WTC11 (cell line): Measurements from ENCODE around the gene VDR. TPM values are rescaled to one million over a fixed set of nuclear protein-coding genes. Genes with fewer than 3 reads are reported as not detected.

Experiments
- ATAC-seq: fragments of 200-7000 bp; cut with Tn5 transposase; 2 replicates; pipeline ENCODE4 v1.10.0; 2021; ENCODE audit warnings: mild to moderate bottlenecking, moderate library complexity
- CTCF ChIA-PET: fragments of 300-600 bp; sonication (Branson Sonifier 250); formaldehyde crosslinking; loops from one replicate; lab custom pipeline; 2021; ENCODE audit warnings: antibody characterized with exemption; lab: Charles Lee
- POLR2A ChIA-PET: fragments of 350-600 bp; sonication (Branson Sonifier 250); formaldehyde crosslinking; loops from one replicate; lab custom pipeline; 2021; ENCODE audit warnings: antibody characterized with exemption; lab: Charles Lee
- DNase-seq: peaks from one replicate; pipeline ENCODE4 v3.0.0; 2021; ENCODE audit warnings: low spot score
- H3K27ac Mint-ChIP-seq: 2 replicates; pipeline ENCODE4 v1.8.0; 2021; ENCODE audit warnings: mixed read lengths
- H3K27me3 Mint-ChIP-seq: 2 replicates; pipeline ENCODE4 v1.8.0; 2021; ENCODE audit warnings: low read depth, mild to moderate bottlenecking, moderate library complexity, mixed read lengths
- H3K36me3 Mint-ChIP-seq: 2 replicates; pipeline ENCODE4 v1.8.0; 2021; ENCODE audit warnings: mixed read lengths
- H3K4me1 Mint-ChIP-seq: 2 replicates; pipeline ENCODE4 v1.8.0; 2022; ENCODE audit warnings: mixed read lengths
- H3K4me3 Mint-ChIP-seq: 2 replicates; pipeline ENCODE4 v1.8.0; 2021; ENCODE audit warnings: mild to moderate bottlenecking, moderate library complexity, mixed read lengths
- H3K9me3 Mint-ChIP-seq: 2 replicates; pipeline ENCODE4 v1.8.0; 2021; ENCODE audit warnings: mixed read lengths
- ARID4B ChIP-seq: sonication (generic); formaldehyde crosslinking; IDR thresholded peaks from 2 replicates; pipeline ENCODE4 v1.8.0; 2023; ENCODE audit warnings: missing genetic modification reagents, mild to moderate bottlenecking, borderline replicate concordance
- CBFB ChIP-seq: sonication (generic); formaldehyde crosslinking; IDR thresholded peaks from 2 replicates; pipeline ENCODE4 v1.8.1; 2022; ENCODE audit warnings: mild to moderate bottlenecking, low read depth, missing genetic modification reagents
- E2F1 ChIP-seq: sonication (generic); formaldehyde crosslinking; IDR thresholded peaks from 2 replicates; pipeline ENCODE4 v1.8.0; 2022; ENCODE audit warnings: mild to moderate bottlenecking, missing genetic modification reagents
- GABPB1 ChIP-seq: sonication (generic); formaldehyde crosslinking; IDR thresholded peaks from 2 replicates; pipeline ENCODE4 v1.8.1; 2023; ENCODE audit warnings: mild to moderate bottlenecking, missing genetic modification reagents
- GRHL2 ChIP-seq: fragments of 250-450 bp; sonication (Bioruptor Pico); IDR thresholded peaks from 2 replicates; pipeline ENCODE4 v1.8.0; 2022; ENCODE audit warnings: mild to moderate bottlenecking, moderate library complexity; ENCODE audit not compliant: insufficient replicate concordance, severe bottlenecking
- HMGXB4 ChIP-seq: sonication (generic); formaldehyde crosslinking; IDR thresholded peaks from 2 replicates; pipeline ENCODE4 v1.8.1; 2023; ENCODE audit warnings: mild to moderate bottlenecking, moderate library complexity, missing genetic modification reagents
- JAZF1 ChIP-seq: fragments of 250-450 bp; sonication (Bioruptor Pico); IDR thresholded peaks from 2 replicates; pipeline ENCODE4 v1.9.0; 2021; ENCODE audit warnings: moderate library complexity, mild to moderate bottlenecking, inconsistent platforms
- OVOL2 ChIP-seq: fragments of 250-450 bp; sonication (Bioruptor Pico); IDR thresholded peaks from 2 replicates; pipeline ENCODE4 v1.9.0; 2021; ENCODE audit warnings: mild to moderate bottlenecking, borderline replicate concordance
- PRRX2 ChIP-seq: fragments of 250-450 bp; sonication (Bioruptor Pico); IDR thresholded peaks from 2 replicates; pipeline ENCODE4 v1.8.0; 2021; ENCODE audit warnings: mild to moderate bottlenecking
- TCF7 ChIP-seq: sonication (generic); formaldehyde crosslinking; IDR thresholded peaks from 2 replicates; pipeline ENCODE4 v1.8.0; 2022; ENCODE audit warnings: mild to moderate bottlenecking, low read depth, missing genetic modification reagents, moderate library complexity
- TEAD4 ChIP-seq: sonication (generic); formaldehyde crosslinking; IDR thresholded peaks from 2 replicates; pipeline ENCODE4 v1.8.0; 2022; ENCODE audit warnings: mild to moderate bottlenecking, missing genetic modification reagents
- USF2 ChIP-seq: sonication (generic); formaldehyde crosslinking; IDR thresholded peaks from 2 replicates; pipeline ENCODE4 v1.8.1; 2023; ENCODE audit warnings: mild to moderate bottlenecking, missing genetic modification reagents, moderate library complexity
- ZNF232 ChIP-seq: sonication (generic); formaldehyde crosslinking; IDR thresholded peaks from 2 replicates; pipeline ENCODE4 v1.8.0; 2022; ENCODE audit warnings: mild to moderate bottlenecking, missing genetic modification reagents
- ZNF281 ChIP-seq: sonication (generic); formaldehyde crosslinking; IDR thresholded peaks from 2 replicates; pipeline ENCODE4 v1.8.0; 2023; ENCODE audit warnings: mild to moderate bottlenecking, missing genetic modification reagents
- ZNF512 ChIP-seq: sonication (generic); formaldehyde crosslinking; IDR thresholded peaks from 2 replicates; pipeline ENCODE4 v1.8.1; 2022; ENCODE audit warnings: missing genetic modification reagents, borderline replicate concordance
- total RNA-seq: library from RNA; stranded (reverse); gene quantifications from 3 replicates; pipeline ENCODE4 v1.2.3, GENCODE V29; 2021

Gene VDR
- total RNA-seq, 1 experiment from 2014 or later, result 1.3 TPM

- POLR2A ChIA-PET, result no interaction called here
- H3K27me3 Mint-ChIP-seq, result peaks cover 61% of the 10 kb centered on the region
- no peaks in the 10 kb centered on the region for H3K36me3 Mint-ChIP-seq
Observed at GRCh38 chr12:47909839-47910465, 5.2 kb upstream of the VDR start.

GRCh38 chr12:47908738-47909137 lies 3.9 kb upstream of the VDR start:
- DNase-seq (no peak), ATAC-seq (no peak)
- H3K27me3 Mint-ChIP-seq, result peaks cover 67% of the 10 kb centered on the region
- H3K36me3 Mint-ChIP-seq, result no peaks in the 10 kb centered on the region
- POLR2A ChIA-PET, result no interaction called here
- no peak overlapping the region for H3K27ac Mint-ChIP-seq
- H3K9me3 Mint-ChIP-seq, result no peaks in the 10 kb centered on the region
- TF ChIP-seq PRRX2 (CRISPR knock-in tag), result no peak
- TF ChIP-seq, all 79 proteins: peak for 0
- Mint-ChIP-seq H3K4me3 (no peak overlapping the region), H3K4me1 (peaks cover 10% of the 10 kb centered on the region)
- CTCF ChIA-PET, result interaction anchor here (0.7 to 2.4 kb wide), 2 partner anchors 33 to 41 kb away, joined by 3 to 5 read pairs; no protein-coding TSS in a partner anchor

More at GRCh38 chr12:47909839-47910465, 5.2 kb upstream of the VDR start:
- ATAC-seq (no peak), DNase-seq (no peak)
- peaks cover 5% of the 10 kb centered on the region for H3K9me3 Mint-ChIP-seq
- H3K27ac Mint-ChIP-seq, result no peak overlapping the region
- peaks cover 5% of the 10 kb centered on the region; the same call in 1 of the 2 replicates for H3K4me1 Mint-ChIP-seq
- H3K4me3 Mint-ChIP-seq, result no peak overlapping the region
- CTCF ChIA-PET, result interaction anchor here (0.7 to 2.4 kb wide), 2 partner anchors 32 kb away, joined by 5 read pairs; no protein-coding TSS in a partner anchor
- TF ChIP-seq USF2 (CRISPR knock-in tag) (no peak), GABPB1 (CRISPR knock-in tag) (0 out of 2 replicates have a peak, but pooled peaks have one; percentile 13)

GRCh38 chr12:47907851-47908454 lies 3.2 kb upstream of the VDR start:
- Mint-ChIP-seq H3K4me3 (no peak overlapping the region), H3K9me3 (no peaks in the 10 kb centered on the region), H3K4me1 (peaks cover 14% of the 10 kb centered on the region), H3K36me3 (no peaks in the 10 kb centered on the region), H3K27ac (no peak overlapping the region), H3K27me3 (peaks cover 71% of the 10 kb centered on the region)
- POLR2A ChIA-PET, result no interaction called here
- CTCF ChIA-PET, result interaction anchor here (0.7 to 2.4 kb wide), 2 partner anchors 34 to 42 kb away, joined by 3 to 5 read pairs; no protein-coding TSS in a partner anchor
- ATAC-seq (no peak), DNase-seq (no peak)
- TF ChIP-seq USF2 (CRISPR knock-in tag), result no peak
- TF ChIP-seq ZNF512 (CRISPR knock-in tag), result no peak
- no peak for TF ChIP-seq GRHL2 (CRISPR knock-in tag)
- no peak for TF ChIP-seq E2F1 (CRISPR knock-in tag)
- no peak for TF ChIP-seq OVOL2 (CRISPR knock-in tag)
- TF ChIP-seq ARID4B, result no peak
- TF ChIP-seq CBFB (CRISPR knock-in tag), result no peak
- TF ChIP-seq JAZF1 (CRISPR knock-in tag), result no peak
- TF ChIP-seq ZNF281 (CRISPR knock-in tag), result no peak
- no peak for TF ChIP-seq ZNF232 (CRISPR knock-in tag)
- TF ChIP-seq TEAD4 (CRISPR knock-in tag), result no peak
- TF ChIP-seq TCF7, result no peak
- no peak for TF ChIP-seq HMGXB4 (CRISPR knock-in tag)
